CD8-positive, alpha-beta memory T cell (primary cell): ENCODE results near the gene MRPL11. TPM values are rescaled to one million over a fixed set of nuclear protein-coding genes. Genes with fewer than 3 reads are reported as not detected.

ENCODE experiments used
- CTCF ChIA-PET: fragments of 350-600 bp; sonication (Branson Sonifier 250); formaldehyde crosslinking; loops from one replicate; lab custom pipeline; 2021; ENCODE audit warnings: antibody characterized with exemption; lab: Charles Lee
- POLR2A ChIA-PET: fragments of 350-600 bp; sonication (Branson Sonifier 250); formaldehyde crosslinking; loops from one replicate; lab custom pipeline; 2021; ENCODE audit warnings: antibody characterized with exemption; lab: Charles Lee
- DNase-seq, 5 donors: peaks; one replicate each; pipeline versions ENCODE4 v3.0.0 to v3.0.0-alpha.2; 2020 to 2022; ENCODE audit warnings: mixed read lengths in 1 of 5
- H3K27ac ChIP-seq: one replicate; pipeline ENCODE4 v1.7.0; 2013; ENCODE audit warnings: low read depth, mild to moderate bottlenecking, low read length, moderate library complexity
- H3K27me3 ChIP-seq: 2 replicates; pipeline ENCODE4 v1.7.0; 2013; ENCODE audit warnings: low read length, mild to moderate bottlenecking; ENCODE audit not compliant: insufficient read depth, poor library complexity, severe bottlenecking
- H3K36me3 ChIP-seq: 2 replicates; pipeline ENCODE4 v1.7.0; 2013; ENCODE audit warnings: mild to moderate bottlenecking, low read length, moderate library complexity; ENCODE audit not compliant: insufficient read depth
- H3K4me1 ChIP-seq: 2 replicates; pipeline ENCODE4 v1.7.0; 2013; ENCODE audit warnings: mild to moderate bottlenecking, low read length, moderate library complexity; ENCODE audit not compliant: insufficient read depth
- H3K4me3 ChIP-seq: 2 replicates; pipeline ENCODE4 v1.7.0; 2013; ENCODE audit warnings: mild to moderate bottlenecking, low read length
- H3K9me3 ChIP-seq: 2 replicates; pipeline ENCODE4 v1.7.0; 2013; ENCODE audit warnings: mild to moderate bottlenecking, low read length
- H3K27ac Mint-ChIP-seq, 8 donors: one replicate each; pipeline ENCODE4 v1.8.0; 2020 to 2021; ENCODE audit warnings: mixed read lengths in 8 of 8, mild to moderate bottlenecking in 6 of 8, inconsistent platforms in 3 of 8, moderate library complexity in 3 of 8
- H3K27me3 Mint-ChIP-seq, 2 donors: one replicate each; pipeline ENCODE4 v1.8.0; 2020 to 2021; ENCODE audit warnings: mixed read lengths in 2 of 2, mild to moderate bottlenecking in 1 of 2, moderate library complexity in 1 of 2
- H3K36me3 Mint-ChIP-seq, 3 donors: one replicate each; pipeline ENCODE4 v1.8.0; 2020 to 2021; ENCODE audit warnings: mixed read lengths in 3 of 3, inconsistent platforms in 1 of 3, mild to moderate bottlenecking in 1 of 3
- H3K4me1 Mint-ChIP-seq, 3 donors: one replicate each; pipeline ENCODE4 v1.8.0; 2020 to 2021; ENCODE audit warnings: mixed read lengths in 3 of 3, inconsistent platforms in 1 of 3, mild to moderate bottlenecking in 1 of 3
- H3K4me3 Mint-ChIP-seq, 7 donors: one replicate each; pipeline ENCODE4 v1.8.0; 2020 to 2021; ENCODE audit warnings: mixed read lengths in 7 of 7, mild to moderate bottlenecking in 6 of 7, moderate library complexity in 4 of 7, inconsistent platforms in 2 of 7
- H3K9me3 Mint-ChIP-seq, 5 donors: one replicate each; pipeline ENCODE4 v1.8.0; 2020 to 2022; ENCODE audit warnings: mixed read lengths in 5 of 5, mild to moderate bottlenecking in 3 of 5, moderate library complexity in 2 of 5, inconsistent platforms in 1 of 5
- polyA plus RNA-seq: library from polyadenylated mRNA; unstranded; fragments of 300-500 nt; fragmentation: Illumina TruSeq; gene quantifications from one replicate; pipeline ENCODE4 v1.2.3, GENCODE V29; 2021
- total RNA-seq, 2 experiments: library from RNA; stranded (reverse); gene quantifications; one replicate each; pipeline ENCODE4 v1.2.3, GENCODE V29; 2021

The MRPL11 gene
- total and polyA plus RNA-seq, 3 experiments from 2014 or later, result 86.9 to 152 (median 148) TPM

DNA sequence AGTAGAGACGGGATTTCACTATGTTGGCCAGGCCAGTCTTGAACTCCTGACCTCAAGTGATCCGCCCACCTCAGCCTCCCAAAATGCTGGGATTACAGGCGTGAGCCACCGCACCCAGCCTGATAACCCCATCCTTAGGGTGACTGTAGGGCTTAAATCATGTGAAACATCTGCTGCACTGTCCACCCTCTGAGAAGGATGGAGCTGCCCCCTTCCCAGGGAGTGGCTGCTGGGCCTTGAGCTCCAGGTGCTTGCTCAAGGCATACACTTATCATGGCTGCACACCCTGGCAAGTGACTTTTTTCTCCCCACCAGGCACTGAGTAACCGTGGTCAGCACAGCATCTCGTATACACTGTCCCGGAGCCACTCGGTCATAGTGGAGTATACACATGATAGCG lies 33.4 kb upstream of the MRPL11 start:
- no peak overlapping the region for H3K4me3 Mint-ChIP-seq
- no peak overlapping the region for H3K4me3 ChIP-seq
- no peaks in the 10 kb centered on the region for H3K9me3 ChIP-seq
- peaks cover 11 to 18% (median 13%) of the 10 kb centered on the region in 3 donors for H3K4me1 Mint-ChIP-seq
- no peaks in the 10 kb centered on the region for H3K9me3 Mint-ChIP-seq
- H3K27me3 ChIP-seq, result no peaks in the 10 kb centered on the region
- H3K36me3 ChIP-seq, result no peaks in the 10 kb centered on the region
- H3K27ac ChIP-seq, result no peak overlapping the region
- ChIA-PET CTCF (interaction anchor here (1.0 to 1.1 kb wide), 2 partner anchors 7 to 206 kb away, joined by 3 to 4 read pairs; no protein-coding TSS in a partner anchor), POLR2A (no interaction called here)
- H3K27me3 Mint-ChIP-seq, result no peaks in the 10 kb centered on the region
- no peak overlapping the region for H3K27ac Mint-ChIP-seq
- DNase-seq, result no peak
- H3K36me3 Mint-ChIP-seq, result peaks cover 0 to 39% (median 0%) of the 10 kb centered on the region in 3 donors
- peaks cover 11% of the 10 kb centered on the region for H3K4me1 ChIP-seq

DNA sequence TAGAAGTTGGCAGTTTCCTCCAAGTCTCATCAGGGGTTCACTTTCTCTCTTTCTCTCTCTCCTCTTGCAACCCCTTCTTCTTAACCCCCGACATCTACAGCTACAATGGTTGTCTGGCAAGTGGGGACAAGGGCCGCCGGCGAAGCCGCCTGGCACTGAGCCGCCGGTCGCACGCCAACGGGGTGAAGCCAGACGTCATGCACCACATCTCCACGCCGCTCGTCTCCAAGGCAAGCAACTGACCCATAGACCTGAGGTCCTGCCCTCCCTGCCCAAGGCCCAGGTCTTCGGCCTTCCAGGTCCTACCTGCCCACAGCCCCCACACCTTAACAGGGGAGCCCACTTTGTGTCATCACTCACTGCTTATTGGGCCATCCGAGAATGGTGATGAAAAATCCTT lies 32.5 kb upstream of the MRPL11 start:
- Histone ChIP-seq H3K36me3 (no peaks in the 10 kb centered on the region), H3K27me3 (no peaks in the 10 kb centered on the region), H3K9me3 (no peaks in the 10 kb centered on the region), H3K27ac (no peak overlapping the region), H3K4me1 (peaks cover 11% of the 10 kb centered on the region), H3K4me3 (no peak overlapping the region)
- CTCF ChIA-PET, result interaction anchor here (1.1 kb wide), 1 partner anchor 8 kb away, joined by 4 read pairs; no protein-coding TSS in a partner anchor
- Mint-ChIP-seq H3K4me1 (peaks cover 12 to 23% (median 17%) of the 10 kb centered on the region in 3 donors), H3K27me3 (no peaks in the 10 kb centered on the region), H3K9me3 (no peaks in the 10 kb centered on the region), H3K4me3 (no peak overlapping the region), H3K36me3 (peaks cover 0 to 31% (median 0%) of the 10 kb centered on the region in 3 donors), H3K27ac (no peak overlapping the region)
- no peak for DNase-seq
- POLR2A ChIA-PET, result no interaction called here

- Histone ChIP-seq H3K27me3 (no peaks in the 10 kb centered on the region), H3K9me3 (no peaks in the 10 kb centered on the region), H3K27ac (no peak overlapping the region), H3K36me3 (no peaks in the 10 kb centered on the region), H3K4me3 (no peak overlapping the region), H3K4me1 (peaks cover 11% of the 10 kb centered on the region)
- DNase-seq, result no peak
- Mint-ChIP-seq H3K27ac (peak overlapping the region in 4 of 8 donors; percentile 32 to 78 (median 53)), H3K4me3 (peak overlapping the region in 3 of 7 donors; percentile 41 to 58 (median 47)), H3K36me3 (peaks cover 0 to 31% (median 0%) of the 10 kb centered on the region in 3 donors), H3K27me3 (no peaks in the 10 kb centered on the region), H3K4me1 (peaks cover 18 to 28% (median 20%) of the 10 kb centered on the region in 3 donors), H3K9me3 (no peaks in the 10 kb centered on the region)
- POLR2A ChIA-PET, result no interaction called here
- CTCF ChIA-PET, result no interaction called here
Observed at GRCh38 chr11:66470015-66470414, 31.4 kb upstream of the MRPL11 start.

DNA sequence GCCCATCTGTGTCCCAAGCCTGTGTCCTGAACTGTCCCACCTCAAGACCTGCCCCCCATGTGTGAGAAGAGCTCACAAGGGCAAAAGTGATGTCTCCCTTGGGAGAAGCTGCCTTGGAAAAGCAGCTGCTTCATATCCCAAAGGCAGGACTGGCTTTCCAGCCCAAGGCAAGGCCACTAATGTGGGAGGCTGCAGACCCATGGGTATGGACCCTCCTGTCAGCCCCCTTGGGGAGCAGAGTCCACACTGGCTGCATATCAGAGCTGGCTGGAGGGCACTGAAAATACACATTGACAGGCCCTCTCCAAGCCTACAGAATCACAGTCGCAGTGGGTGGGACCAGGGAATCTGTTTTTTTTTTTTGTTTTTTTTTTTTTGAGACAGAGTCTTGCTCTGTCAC lies 30.8 kb upstream of the MRPL11 start:
- Histone ChIP-seq H3K4me1 (peaks cover 11% of the 10 kb centered on the region), H3K36me3 (no peaks in the 10 kb centered on the region), H3K9me3 (no peaks in the 10 kb centered on the region), H3K27me3 (no peaks in the 10 kb centered on the region), H3K27ac (no peak overlapping the region), H3K4me3 (no peak overlapping the region)
- no peak overlapping the region for H3K27ac Mint-ChIP-seq
- ChIA-PET CTCF (interaction anchor here (0.7 kb wide), 1 partner anchor 9 kb away, joined by 3 read pairs; no protein-coding TSS in a partner anchor), POLR2A (interaction anchor here (0.9 kb wide), 1 partner anchor 147 kb away, joined by 4 read pairs; no protein-coding TSS in a partner anchor)
- peaks cover 0 to 31% (median 0%) of the 10 kb centered on the region in 3 donors for H3K36me3 Mint-ChIP-seq
- H3K9me3 Mint-ChIP-seq, result no peaks in the 10 kb centered on the region
- H3K27me3 Mint-ChIP-seq, result no peaks in the 10 kb centered on the region
- peaks cover 18 to 28% (median 20%) of the 10 kb centered on the region in 3 donors for H3K4me1 Mint-ChIP-seq
- no peak for DNase-seq
- H3K4me3 Mint-ChIP-seq, result peak overlapping the region in 1 of 7 donors; percentile 87

GRCh38 chr11:66468691-66469090 lies 30.0 kb upstream of the MRPL11 start:
- Mint-ChIP-seq H3K4me1 (peaks cover 18 to 28% (median 20%) of the 10 kb centered on the region in 3 donors), H3K27ac (peak overlapping the region in 1 of 8 donors; percentile 76), H3K4me3 (peak overlapping the region; percentile 74 to 88 (median 87)), H3K36me3 (peaks cover 0 to 24% (median 0%) of the 10 kb centered on the region in 3 donors), H3K9me3 (no peaks in the 10 kb centered on the region), H3K27me3 (no peaks in the 10 kb centered on the region)
- Histone ChIP-seq H3K4me1 (peaks cover 11% of the 10 kb centered on the region), H3K36me3 (no peaks in the 10 kb centered on the region), H3K27ac (no peak overlapping the region), H3K4me3 (no peak overlapping the region), H3K27me3 (no peaks in the 10 kb centered on the region), H3K9me3 (no peaks in the 10 kb centered on the region)
- ChIA-PET POLR2A (interaction anchor here (0.9 kb wide), 1 partner anchor 147 kb away, joined by 4 read pairs; no protein-coding TSS in a partner anchor), CTCF (interaction anchor here (0.7 to 1.6 kb wide), 2 partner anchors 10 to 210 kb away, joined by 3 to 4 read pairs; no protein-coding TSS in a partner anchor)
- DNase-seq, result no peak

DNA sequence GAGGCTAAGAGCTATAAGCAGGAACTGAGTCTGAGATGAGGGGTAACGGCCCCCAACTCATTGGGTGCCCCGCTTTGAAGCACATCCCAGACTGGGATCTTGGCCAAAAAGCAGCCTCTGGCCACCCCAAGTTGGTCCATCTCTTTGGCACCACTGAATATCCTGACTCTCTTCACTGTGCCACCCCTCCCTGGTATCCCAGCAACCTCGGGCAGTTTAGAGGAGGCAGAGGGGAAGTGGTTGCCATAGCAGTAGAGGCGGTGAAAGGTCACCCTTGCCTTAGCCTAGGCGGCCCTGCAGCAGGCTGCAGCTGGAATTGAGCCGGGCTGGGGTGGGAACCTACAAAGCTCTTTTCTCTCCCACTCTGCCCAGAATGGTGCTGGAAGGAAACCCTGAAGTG lies 29.1 kb upstream of the MRPL11 start:
- ChIA-PET POLR2A (interaction anchor here (0.6 to 2.4 kb wide), 3 partner anchors 12 to 117 kb away, joined by 3 to 43 read pairs (median 16); partner anchors contain the start of genes DPP3 and MRPL11), CTCF (interaction anchor here (1.3 to 2.4 kb wide), 3 partner anchors 29 to 211 kb away, joined by 4 to 11 read pairs (median 4); partner anchors contain the start of gene MRPL11)
- peaks cover 11% of the 10 kb centered on the region for H3K4me1 ChIP-seq
- peak in 1 of 5 donors; percentile 13 for DNase-seq
- H3K9me3 ChIP-seq, result no peaks in the 10 kb centered on the region
- H3K27me3 Mint-ChIP-seq, result no peaks in the 10 kb centered on the region
- peak overlapping the region; percentile 41 for H3K27ac ChIP-seq
- peak overlapping the region; percentile 80 to 88 (median 87) for H3K4me3 Mint-ChIP-seq
- peaks cover 0 to 17% (median 4%) of the 10 kb centered on the region in 3 donors for H3K36me3 Mint-ChIP-seq
- no peaks in the 10 kb centered on the region for H3K9me3 Mint-ChIP-seq
- H3K4me1 Mint-ChIP-seq, result peaks cover 18 to 28% (median 20%) of the 10 kb centered on the region in 3 donors
- H3K4me3 ChIP-seq, result peak overlapping the region; percentile 78
- H3K36me3 ChIP-seq, result no peaks in the 10 kb centered on the region
- H3K27me3 ChIP-seq, result no peaks in the 10 kb centered on the region
- peak overlapping the region in 5 of 8 donors; percentile 76 to 93 (median 88) for H3K27ac Mint-ChIP-seq

DNA sequence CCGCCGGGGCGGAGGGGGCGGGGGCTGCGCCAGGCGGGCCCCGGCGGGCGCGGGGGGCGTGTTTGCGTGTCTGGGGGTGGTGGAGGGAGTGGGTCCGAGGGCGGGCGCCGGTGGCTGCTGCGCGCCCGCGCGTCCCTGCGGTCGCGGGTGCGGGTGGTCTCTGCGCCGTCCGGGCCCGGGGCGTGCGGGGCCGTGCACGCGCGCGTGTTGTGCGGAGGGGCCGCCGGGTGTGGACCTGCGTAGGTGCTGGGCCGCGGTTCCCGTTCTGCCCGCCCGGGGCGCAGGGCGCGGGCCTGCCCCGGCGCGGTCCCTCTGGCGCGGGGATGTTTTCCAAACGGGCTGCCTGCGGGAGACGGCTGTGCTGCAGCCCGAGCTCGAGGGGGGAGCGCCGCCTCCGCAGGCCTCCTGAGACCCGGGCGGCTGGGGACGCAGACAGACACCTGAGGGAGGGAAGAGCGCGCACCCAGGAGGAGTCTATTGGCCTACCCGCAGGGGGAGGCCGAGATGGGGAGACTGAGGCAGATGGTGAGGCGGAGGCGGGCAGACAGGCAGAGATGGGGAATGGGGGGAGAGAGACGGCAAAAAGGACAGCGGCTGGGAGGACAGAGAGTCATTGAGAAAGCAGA lies 28.5 kb upstream of the MRPL11 start:
- Histone ChIP-seq H3K4me1 (peaks cover 11% of the 10 kb centered on the region), H3K27me3 (no peaks in the 10 kb centered on the region), H3K9me3 (no peaks in the 10 kb centered on the region), H3K27ac (peak overlapping the region; percentile 41), H3K4me3 (peak overlapping the region; percentile 78), H3K36me3 (no peaks in the 10 kb centered on the region)
- ChIA-PET POLR2A (interaction anchor here (0.9 to 2.4 kb wide), 7 partner anchors 12 to 211 kb away, joined by 3 to 43 read pairs (median 7); partner anchors contain the start of genes DPP3, MRPL11, RBM4 and RBM4B), CTCF (interaction anchor here (0.9 to 2.4 kb wide), 6 partner anchors 12 to 210 kb away, joined by 3 to 11 read pairs (median 4); partner anchors contain the start of genes MRPL11, NPAS4 and RBM4B)
- no peak for DNase-seq
- Mint-ChIP-seq H3K4me1 (peaks cover 18 to 28% (median 20%) of the 10 kb centered on the region in 3 donors), H3K27ac (peak overlapping the region in 7 of 8 donors; percentile 86 to 98 (median 91)), H3K27me3 (no peaks in the 10 kb centered on the region), H3K36me3 (peaks cover 0 to 11% (median 4%) of the 10 kb centered on the region in 3 donors), H3K4me3 (peak overlapping the region; percentile 80 to 88 (median 87)), H3K9me3 (no peaks in the 10 kb centered on the region)
